Measurements from ENCODE around the gene KLK13. TPM values are rescaled to one million over a fixed set of nuclear protein-coding genes. Genes with fewer than 3 reads are reported as not detected.

Gene KLK13
- total and polyA plus RNA-seq, 2 of the 8 experiments (the other 6 are each of a cell fraction or from before 2014, with no cell fraction given), result 4.2 to 4.5 TPM

DNA sequence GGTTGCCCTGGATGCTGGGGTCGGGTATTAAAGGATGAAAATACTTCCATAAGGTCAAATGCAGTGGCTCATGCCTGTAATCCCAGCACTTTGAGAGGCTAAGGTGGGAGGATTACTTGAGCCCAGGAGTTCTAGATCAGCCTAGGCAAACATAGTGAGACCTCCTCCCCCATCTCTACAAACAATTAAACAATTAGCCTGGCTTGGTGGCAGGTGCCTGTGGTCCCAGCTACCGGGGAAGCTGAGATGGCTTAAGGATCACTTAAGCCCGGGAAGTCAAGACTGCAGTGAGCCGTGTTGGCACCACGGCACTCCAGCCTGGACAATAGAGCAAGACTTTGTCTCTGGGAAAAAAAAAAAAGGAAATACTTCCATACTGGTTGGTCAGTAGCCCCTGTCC lies 40.0 kb downstream of the KLK13 start:
- no peak overlapping the region for H3K23ac ChIP-seq (ENCODE audit: insufficient read length)
- no peak overlapping the region for H4K91ac ChIP-seq (replicated peaks; ENCODE audit: insufficient read length, low read length)
- H2AFZ ChIP-seq (ENCODE audit: low read length), result no peak overlapping the region
- no peaks in the 10 kb centered on the region for H3K79me2 ChIP-seq (ENCODE audit: control insufficient read depth in 1 of 2, insufficient read depth in 2 of 2, low read length in 2 of 2)
- H3K18ac ChIP-seq (ENCODE audit: extremely low read depth, low read length), result no peak overlapping the region
- ChIA-PET POLR2A (ENCODE audit: partially characterized antibody) (interaction anchor here (1.2 kb wide), 1 partner anchor 72 kb away, joined by 3 read pairs; no protein-coding TSS in a partner anchor), CTCF (ENCODE audit: partially characterized antibody) (interaction anchor here (1.5 to 15.0 kb wide), 3 partner anchors 24 to 95 kb away, joined by 4 to 269 read pairs (median 4); partner anchors contain the start of gene KLK8)
- H3K4me1 ChIP-seq (replicated peaks in 1 of 4; ENCODE audit: control insufficient read depth in 3 of 4, insufficient read depth in 4 of 4, low read length in 3 of 4), result peaks cover 3 to 25% (median 17%) of the 10 kb centered on the region in 4 experiments
- DNase-seq (ENCODE audit: low read depth in 1 of 2, low spot score in 2 of 2) (no peak), FAIRE-seq (no peak)
- no peaks in the 10 kb centered on the region for H3K9me3 ChIP-seq (ENCODE audit: insufficient read depth in 2 of 2, low read depth in 1 of 2, low read length in 1 of 2)
- no peak overlapping the region for H2BK5ac ChIP-seq (ENCODE audit: low read depth, low read length)
- H3K79me1 ChIP-seq (ENCODE audit: low read depth, low read length), result no peaks in the 10 kb centered on the region
- WGBS, 2 experiments (ENCODE audit: extremely low coverage in 1 of 2, insufficient coverage in 1 of 2, insufficient read length in 1 of 2, insufficient replicate concordance in 2 of 2, low coverage in 1 of 2, low lambda C conversion rate in 2 of 2, missing lambda C conversion rate in 1 of 2), result 85% methylated on average over 5 of the region's 5 CpGs; no CpG with 5 or more reads in 1 of the 2 experiments
- no peak overlapping the region for H3K9ac ChIP-seq (replicated peaks in 1 of 4; ENCODE audit: extremely low read depth in 1 of 4, low read depth in 3 of 4, low read length in 3 of 4)
- H4K8ac ChIP-seq (ENCODE audit: extremely low read depth, insufficient read depth, low read length), result no peak overlapping the region
- H3K56ac ChIP-seq (replicated peaks; ENCODE audit: insufficient read length, low read depth, low read length), result no peak overlapping the region
- no peak overlapping the region for H2BK20ac ChIP-seq (ENCODE audit: low read length)
- no peak overlapping the region for H3K4me2 ChIP-seq (ENCODE audit: insufficient read depth in 1 of 2, low read depth in 2 of 2, low read length in 2 of 2)
- H2BK120ac ChIP-seq (replicated peaks; ENCODE audit: low read depth, low read length), result peak overlapping the region; percentile 39
- no peaks in the 10 kb centered on the region for H4K20me1 ChIP-seq (replicated peaks in 1 of 2; ENCODE audit: control insufficient read depth in 1 of 2, insufficient read depth in 2 of 2, low read length in 2 of 2)
- H3K36me3 ChIP-seq (ENCODE audit: control insufficient read depth in 2 of 4, insufficient read depth in 4 of 4, low read length in 3 of 4), result no peaks in the 10 kb centered on the region
- no peak overlapping the region for H2BK15ac ChIP-seq (ENCODE audit: low read length)
- H3K23me2 ChIP-seq (ENCODE audit: low read depth, low read length), result no peaks in the 10 kb centered on the region; the same call in 1 of the 2 replicates
- H3K14ac ChIP-seq (ENCODE audit: insufficient read length), result no peak overlapping the region
- H3K4ac ChIP-seq (replicated peaks; ENCODE audit: insufficient read length, low read depth, low read length), result no peak overlapping the region
- H2BK12ac ChIP-seq (ENCODE audit: low read depth, low read length), result 0 out of 2 replicates have a peak overlapping the region, but pooled peaks have one; percentile 43
- peaks cover 0 to 4% (median 2%) of the 10 kb centered on the region in 4 experiments; a peak in 3 of 7 replicates for H3K27me3 ChIP-seq (replicated peaks in 1 of 4; ENCODE audit: control insufficient read depth in 3 of 4, extremely low read depth in 1 of 4, insufficient read depth in 3 of 4, low read length in 3 of 4)
- no peak overlapping the region for H2AK5ac ChIP-seq (ENCODE audit: low read depth, low read length)
- H3K27ac ChIP-seq (ENCODE audit: low read depth, low read length), result no peak overlapping the region
- H3K4me3 ChIP-seq (ENCODE audit: extremely low read depth in 1 of 4, insufficient read depth in 2 of 4, low read depth in 3 of 4, low read length in 4 of 4), result no peak overlapping the region
- TF ChIP-seq YY1 (IDR thresholded peaks at IDR 0.05; ENCODE audit: low read depth, low read length) (no peak), GABPA (IDR thresholded peaks at IDR 0.05; ENCODE audit: borderline replicate concordance, insufficient read depth, low read length) (no peak), KDM1A (IDR thresholded peaks at IDR 0.05; ENCODE audit: borderline replicate concordance, low read length) (no peak), RAD21 (IDR thresholded peaks at IDR 0.05 in 1 of 2, conservative IDR thresholded peaks at IDR 0.05 in 1 of 2; ENCODE audit: low read depth in 2 of 2, low read length in 2 of 2) (no peak), CBX5 (IDR thresholded peaks at IDR 0.05; ENCODE audit: low read depth, low read length) (no peak)
- no peak overlapping the region for H4K5ac ChIP-seq (ENCODE audit: insufficient read length, low read depth, low read length)
